ENCODE measurements around the gene PPP3CB. TPM values are rescaled to one million over a fixed set of nuclear protein-coding genes. Genes with fewer than 3 reads are reported as not detected.

Gene PPP3CB
- total RNA-seq, 1 donor from 2014 or later, result 65.5 TPM

DNA sequence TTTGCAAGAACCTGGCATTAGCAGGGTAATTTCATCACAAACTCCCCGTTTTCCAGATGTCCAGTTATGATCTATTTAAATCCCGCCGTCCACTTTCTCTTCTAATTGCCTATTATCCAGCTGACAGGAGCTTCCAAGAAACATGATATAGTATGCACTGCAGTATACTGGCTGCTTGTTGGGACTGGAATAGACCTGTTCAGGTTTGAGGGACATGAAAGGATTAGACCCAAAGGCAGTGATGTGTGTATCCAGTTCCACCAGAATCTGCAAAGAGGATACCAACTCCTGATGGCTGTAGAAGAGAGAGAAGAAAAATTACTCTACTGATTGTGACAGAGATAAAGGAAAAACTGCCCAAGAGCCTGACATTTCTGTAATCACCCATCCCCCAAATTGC, 71.3 kb downstream of the PPP3CB start:
- Mint-ChIP-seq H3K27me3 (ENCODE audit: unreplicated experiment) (no peaks in the 10 kb centered on the region), H3K4me3 (ENCODE audit: unreplicated experiment) (no peak overlapping the region), H3K4me1 (ENCODE audit: unreplicated experiment) (no peaks in the 10 kb centered on the region), H3K36me3 (ENCODE audit: unreplicated experiment) (peaks cover 46% of the 10 kb centered on the region), H3K27ac (ENCODE audit: unreplicated experiment) (no peak overlapping the region), H3K9me3 (ENCODE audit: unreplicated experiment) (no peaks in the 10 kb centered on the region)
- TF ChIP-seq, protein P1, sequence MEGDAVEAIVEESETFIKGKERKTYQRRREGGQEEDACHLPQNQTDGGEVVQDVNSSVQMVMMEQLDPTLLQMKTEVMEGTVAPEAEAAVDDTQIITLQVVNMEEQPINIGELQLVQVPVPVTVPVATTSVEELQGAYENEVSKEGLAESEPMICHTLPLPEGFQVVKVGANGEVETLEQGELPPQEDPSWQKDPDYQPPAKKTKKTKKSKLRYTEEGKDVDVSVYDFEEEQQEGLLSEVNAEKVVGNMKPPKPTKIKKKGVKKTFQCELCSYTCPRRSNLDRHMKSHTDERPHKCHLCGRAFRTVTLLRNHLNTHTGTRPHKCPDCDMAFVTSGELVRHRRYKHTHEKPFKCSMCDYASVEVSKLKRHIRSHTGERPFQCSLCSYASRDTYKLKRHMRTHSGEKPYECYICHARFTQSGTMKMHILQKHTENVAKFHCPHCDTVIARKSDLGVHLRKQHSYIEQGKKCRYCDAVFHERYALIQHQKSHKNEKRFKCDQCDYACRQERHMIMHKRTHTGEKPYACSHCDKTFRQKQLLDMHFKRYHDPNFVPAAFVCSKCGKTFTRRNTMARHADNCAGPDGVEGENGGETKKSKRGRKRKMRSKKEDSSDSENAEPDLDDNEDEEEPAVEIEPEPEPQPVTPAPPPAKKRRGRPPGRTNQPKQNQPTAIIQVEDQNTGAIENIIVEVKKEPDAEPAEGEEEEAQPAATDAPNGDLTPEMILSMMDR (IDR thresholded peaks at IDR 0.05), result no peak
- DNase-seq (ENCODE audit: extremely low spot score, unreplicated experiment), result no peak

DNA sequence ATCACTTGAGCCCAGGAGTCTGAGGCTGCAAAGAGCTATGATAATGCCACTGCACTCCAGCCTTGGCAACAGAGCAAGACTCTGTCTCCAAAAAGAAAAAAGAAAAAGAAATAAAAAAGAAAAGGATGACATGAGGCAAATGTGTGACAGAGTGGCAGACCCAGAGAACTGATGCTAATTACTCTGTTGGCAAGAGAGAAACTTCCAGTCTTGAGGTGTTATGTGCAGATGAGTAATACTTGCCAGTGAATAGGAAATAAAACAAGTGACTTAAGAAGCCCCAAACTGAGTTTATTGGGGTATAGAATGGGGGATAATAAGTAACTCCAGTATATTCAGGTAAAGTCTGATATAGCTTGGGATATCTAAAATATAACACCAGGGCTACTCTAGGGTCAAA, 72.5 kb downstream of the PPP3CB start:
- TF ChIP-seq, protein P1 (IDR thresholded peaks at IDR 0.05), result no peak
- peaks cover 46% of the 10 kb centered on the region for H3K36me3 Mint-ChIP-seq (ENCODE audit: unreplicated experiment)
- H3K4me3 Mint-ChIP-seq (ENCODE audit: unreplicated experiment), result no peak overlapping the region

DNA sequence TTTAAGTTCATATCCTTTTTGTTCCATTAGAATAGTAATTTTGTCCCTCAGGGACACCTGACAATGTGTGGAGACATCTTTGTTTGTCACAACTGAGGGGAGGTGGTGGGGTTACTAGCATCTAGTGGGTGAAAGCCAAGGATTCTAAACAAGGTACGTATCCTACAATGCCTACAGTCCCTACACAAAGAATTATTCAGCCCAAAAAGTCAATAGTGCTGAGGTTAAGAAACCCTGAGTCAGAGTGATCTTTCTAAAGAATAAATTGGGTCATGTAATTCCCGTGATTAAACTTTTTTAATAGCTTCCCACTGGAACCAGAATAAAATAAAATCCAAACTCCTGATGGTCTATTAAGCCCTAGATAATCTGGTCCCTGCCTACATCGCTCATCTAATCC, 79.3 kb downstream of the PPP3CB start:
- H3K27me3 Mint-ChIP-seq (ENCODE audit: unreplicated experiment), result no peaks in the 10 kb centered on the region
- no peak overlapping the region for H3K4me3 Mint-ChIP-seq (ENCODE audit: unreplicated experiment)
- H3K27ac Mint-ChIP-seq (ENCODE audit: unreplicated experiment), result no peak overlapping the region
- H3K9me3 Mint-ChIP-seq (ENCODE audit: unreplicated experiment), result no peaks in the 10 kb centered on the region
- H3K4me1 Mint-ChIP-seq (ENCODE audit: unreplicated experiment), result peaks cover 18% of the 10 kb centered on the region
- no peak for DNase-seq (ENCODE audit: extremely low spot score, unreplicated experiment)
- TF ChIP-seq, protein P1 (IDR thresholded peaks at IDR 0.05), result no peak
- peaks cover 7% of the 10 kb centered on the region for H3K36me3 Mint-ChIP-seq (ENCODE audit: unreplicated experiment)

More for the DNA sequence above, 72.5 kb downstream of the PPP3CB start:
- Mint-ChIP-seq H3K4me1 (ENCODE audit: unreplicated experiment) (no peaks in the 10 kb centered on the region), H3K27ac (ENCODE audit: unreplicated experiment) (no peak overlapping the region), H3K27me3 (ENCODE audit: unreplicated experiment) (no peaks in the 10 kb centered on the region), H3K9me3 (ENCODE audit: unreplicated experiment) (no peaks in the 10 kb centered on the region)
- DNase-seq (ENCODE audit: extremely low spot score, unreplicated experiment), result no peak

DNA sequence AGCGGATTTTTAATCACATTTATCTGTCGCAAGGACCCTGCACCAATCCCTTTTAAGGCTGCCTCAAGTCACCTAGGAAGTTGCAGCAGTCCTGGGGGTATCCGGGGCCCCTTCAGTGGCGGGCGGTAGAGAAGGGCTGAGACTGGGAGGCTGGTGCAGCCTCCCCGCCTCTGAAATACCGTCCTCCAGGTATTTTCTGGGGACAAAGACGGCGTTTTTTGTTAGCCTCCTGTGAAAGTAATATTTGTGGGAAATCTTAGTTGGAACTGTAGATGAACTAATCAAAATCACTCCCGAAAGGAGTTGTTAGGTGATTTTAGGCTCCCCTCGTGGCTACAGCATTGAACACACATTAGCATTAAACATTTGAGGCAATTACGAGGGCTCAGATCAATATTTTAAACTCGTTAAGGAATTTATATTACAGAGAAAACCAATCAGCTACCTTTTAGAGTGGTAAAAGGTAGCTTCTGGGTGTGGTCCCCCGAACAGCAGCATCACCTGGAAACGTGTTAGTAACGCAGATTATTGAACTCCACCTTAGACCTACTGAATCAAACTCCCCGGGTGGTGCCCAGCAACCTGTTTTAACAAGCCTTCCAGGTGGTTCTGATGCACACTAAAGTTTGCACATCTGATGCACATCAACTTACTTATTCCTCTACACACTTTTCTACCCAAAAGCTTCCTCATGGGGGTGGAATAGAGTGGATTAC, 81.4 kb downstream of the PPP3CB start:
- DNase-seq (ENCODE audit: extremely low spot score, unreplicated experiment), result no peak
- Mint-ChIP-seq H3K4me3 (ENCODE audit: unreplicated experiment) (peak overlapping the region; percentile 82), H3K27me3 (ENCODE audit: unreplicated experiment) (no peaks in the 10 kb centered on the region), H3K36me3 (ENCODE audit: unreplicated experiment) (peaks cover 5% of the 10 kb centered on the region), H3K27ac (ENCODE audit: unreplicated experiment) (peak overlapping the region; percentile 65), H3K9me3 (ENCODE audit: unreplicated experiment) (no peaks in the 10 kb centered on the region), H3K4me1 (ENCODE audit: unreplicated experiment) (peaks cover 21% of the 10 kb centered on the region)
- TF ChIP-seq, protein P1 (IDR thresholded peaks at IDR 0.05), result peak; percentile 10

DNA sequence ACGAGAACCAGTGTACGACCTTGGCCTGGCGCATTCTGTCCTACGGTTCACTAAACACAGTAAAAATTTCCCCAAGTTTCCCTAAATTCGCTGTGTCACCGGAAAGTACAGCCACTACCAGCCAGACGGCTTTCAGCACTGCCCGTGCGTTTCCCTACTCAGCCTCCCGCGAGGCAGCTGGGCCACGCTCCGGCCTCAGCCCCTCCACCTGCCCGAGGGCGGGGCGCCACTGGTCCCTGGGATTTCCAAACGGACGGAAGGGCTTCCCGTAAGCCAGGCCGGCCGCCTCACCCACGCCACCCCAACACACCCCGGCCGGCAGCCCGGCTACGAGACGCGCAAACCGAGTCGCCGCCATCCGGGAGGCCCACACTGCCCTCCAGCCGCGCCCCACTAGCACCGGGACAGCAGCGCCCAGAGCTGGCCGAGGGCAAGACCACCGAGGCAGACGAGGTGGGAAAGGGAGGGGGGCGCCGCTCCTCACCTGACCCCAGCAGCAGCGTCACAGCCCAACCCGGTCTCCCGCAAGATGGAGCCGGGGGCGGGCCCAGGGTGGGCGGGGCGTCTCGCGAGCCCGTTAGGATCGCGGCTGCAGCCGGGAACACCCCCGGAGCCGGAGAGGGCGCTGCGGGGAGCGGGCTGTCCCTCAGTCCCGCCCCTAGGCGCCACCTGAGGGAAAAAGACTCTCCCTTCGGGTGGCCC, 82.1 kb downstream of the PPP3CB start, which contains the start of gene ANXA7:
ANXA7 (minus strand) TSS at position 531 of the 702 bp plus-strand sequence. CDS start 13,202 bp downstream, outside the sequence.
- Mint-ChIP-seq H3K4me3 (ENCODE audit: unreplicated experiment) (peak within 1 kb of the TSS; percentile 83), H3K36me3 (ENCODE audit: unreplicated experiment) (peaks cover 5% of the 10 kb centered on the region), H3K4me1 (ENCODE audit: unreplicated experiment) (peaks cover 24% of the 10 kb centered on the region), H3K27ac (ENCODE audit: unreplicated experiment) (peak within 1 kb of the TSS; percentile 92), H3K9me3 (ENCODE audit: unreplicated experiment) (no peaks in the 10 kb centered on the region), H3K27me3 (ENCODE audit: unreplicated experiment) (no peaks in the 10 kb centered on the region)
- TF ChIP-seq, protein P1 (IDR thresholded peaks at IDR 0.05), result peak; percentile 42
- peak; percentile 95 for DNase-seq (ENCODE audit: extremely low spot score, unreplicated experiment)

Measured in osteocyte (in vitro differentiated cells).